OCI-LY1 (cell line): ENCODE measurements around the gene IL31.

Experiments
- H2AFZ ChIP-seq: fragments of 200-600 bp; sonication (generic), shearing (Covaris generic); 2 replicates; pipeline ENCODE4 v1.6.0; 2014; ENCODE audit warnings: antibody characterized with exemption, mild to moderate bottlenecking, low read length
- H3F3A ChIP-seq: fragments of 200-600 bp; sonication (generic), shearing (Covaris generic); 2 replicates; pipeline ENCODE4 v1.6.0; 2014; ENCODE audit warnings: mild to moderate bottlenecking, antibody characterized with exemption, low read length, moderate library complexity; ENCODE audit not compliant: insufficient read depth
- H3K27ac ChIP-seq: fragments of 200-600 bp; sonication (generic); 2 replicates; pipeline ENCODE4 v1.5.1; 2014; ENCODE audit warnings: low read length, mixed run types, mild to moderate bottlenecking, low read depth; ENCODE audit not compliant: poor library complexity, severe bottlenecking
- H3K27me3 ChIP-seq: fragments of 200-600 bp; sonication (generic); 2 replicates; pipeline ENCODE4 v1.6.0; 2014; ENCODE audit warnings: antibody characterized with exemption, mild to moderate bottlenecking, low read length, moderate library complexity; ENCODE audit not compliant: insufficient read depth
- H3K36me3 ChIP-seq: fragments of 200-600 bp; sonication (generic); 2 replicates; pipeline ENCODE4 v1.6.1; 2014; ENCODE audit warnings: mild to moderate bottlenecking, antibody characterized with exemption, low read length, moderate library complexity, mixed read lengths; ENCODE audit not compliant: insufficient read depth
- H3K4me1 ChIP-seq: fragments of 200-600 bp; sonication (generic); 2 replicates; pipeline ENCODE4 v1.5.1; 2014; ENCODE audit warnings: mild to moderate bottlenecking, low read length, moderate library complexity; ENCODE audit not compliant: insufficient read depth, severe bottlenecking
- H3K4me2 ChIP-seq: fragments of 200-600 bp; sonication (generic), shearing (Covaris generic); 2 replicates; pipeline ENCODE4 v1.6.1; 2014; ENCODE audit warnings: low read length
- H3K4me3 ChIP-seq: fragments of 200-600 bp; sonication (generic); 2 replicates; pipeline ENCODE4 v1.5.1; 2014; ENCODE audit warnings: low read length, low read depth, mild to moderate bottlenecking, mixed read lengths; ENCODE audit not compliant: poor library complexity, severe bottlenecking
- H3K79me2 ChIP-seq: fragments of 200-600 bp; shearing (Covaris generic); 2 replicates; pipeline ENCODE4 v1.6.1; 2016; ENCODE audit warnings: mixed run types, low read length, mixed read lengths; ENCODE audit not compliant: insufficient read depth
- H3K9ac ChIP-seq: fragments of 200-600 bp; sonication (generic), shearing (Covaris generic); 2 replicates; pipeline ENCODE4 v1.6.1; 2014; ENCODE audit warnings: mild to moderate bottlenecking, low read length, mixed read lengths
- H3K9me2 ChIP-seq: fragments of 200-600 bp; sonication (generic), shearing (Covaris generic); 2 replicates; pipeline ENCODE4 v1.6.1; 2014; ENCODE audit warnings: low read depth, mild to moderate bottlenecking, low read length, mixed read lengths
- H3K9me3 ChIP-seq: fragments of 200-600 bp; shearing (Covaris generic); 2 replicates; pipeline ENCODE4 v1.6.1; 2014; ENCODE audit warnings: low read length, mixed read lengths
- H4K20me1 ChIP-seq: fragments of 200-600 bp; sonication (generic), shearing (Covaris generic); 2 replicates; pipeline ENCODE4 v1.6.0; 2016; ENCODE audit warnings: mild to moderate bottlenecking, low read length; ENCODE audit not compliant: insufficient read depth
- CTCF ChIP-seq: fragments of 200-600 bp; sonication (generic), shearing (Covaris generic); IDR thresholded peaks from 2 replicates; pipeline ENCODE4 v1.5.1; 2017; ENCODE audit warnings: mild to moderate bottlenecking, antibody characterized with exemption, low read length, moderate library complexity, mixed read lengths
- EZH2 ChIP-seq: fragments of 200-600 bp; sonication (generic), shearing (Covaris generic); IDR thresholded peaks from 2 replicates; pipeline ENCODE4 v1.8.0; 2017; ENCODE audit warnings: borderline replicate concordance, mixed run types, mild to moderate bottlenecking, antibody characterized with exemption, low read length, moderate library complexity, mixed read lengths

IL31 gene

GRCh38 chr12:122192441-122192840, 18.4 kb upstream of the IL31 start:
- Histone ChIP-seq H3K9ac (no peak overlapping the region), H3K79me2 (no peaks in the 10 kb centered on the region), H3K9me3 (peaks cover 16% of the 10 kb centered on the region; the same call in 1 of the 2 replicates), H2AFZ (no peak overlapping the region), H3K27me3 (no peaks in the 10 kb centered on the region; the same call in 1 of the 2 replicates), H3F3A (no peaks in the 10 kb centered on the region), H3K36me3 (peaks cover 6% of the 10 kb centered on the region; the same call in 1 of the 2 replicates), H4K20me1 (no peaks in the 10 kb centered on the region), H3K27ac (no peak overlapping the region), H3K4me1 (peaks cover 7% of the 10 kb centered on the region), H3K4me3 (no peak overlapping the region), H3K4me2 (no peak overlapping the region), H3K9me2 (no peaks in the 10 kb centered on the region)
- no peak for TF ChIP-seq CTCF
- no peak for TF ChIP-seq EZH2

- no peak overlapping the region for H2AFZ ChIP-seq
- no peak overlapping the region for H3K27ac ChIP-seq
- H3K36me3 ChIP-seq, result peaks cover 5% of the 10 kb centered on the region; the same call in 1 of the 2 replicates
- H3K9ac ChIP-seq, result no peak overlapping the region
- H3K9me2 ChIP-seq, result no peaks in the 10 kb centered on the region
- H3K4me1 ChIP-seq, result no peaks in the 10 kb centered on the region
- no peaks in the 10 kb centered on the region for H3F3A ChIP-seq
- no peaks in the 10 kb centered on the region for H4K20me1 ChIP-seq
- no peaks in the 10 kb centered on the region; the same call in 1 of the 2 replicates for H3K27me3 ChIP-seq
- TF ChIP-seq EZH2 (no peak), CTCF (peak; percentile 96)
- H3K79me2 ChIP-seq, result no peaks in the 10 kb centered on the region
- H3K4me2 ChIP-seq, result no peak overlapping the region
- no peak overlapping the region for H3K4me3 ChIP-seq
- H3K9me3 ChIP-seq, result peaks cover 16% of the 10 kb centered on the region; the same call in 1 of the 2 replicates
Measured at GRCh38 chr12:122190842-122191668, 17.0 kb upstream of the IL31 start.

DNA sequence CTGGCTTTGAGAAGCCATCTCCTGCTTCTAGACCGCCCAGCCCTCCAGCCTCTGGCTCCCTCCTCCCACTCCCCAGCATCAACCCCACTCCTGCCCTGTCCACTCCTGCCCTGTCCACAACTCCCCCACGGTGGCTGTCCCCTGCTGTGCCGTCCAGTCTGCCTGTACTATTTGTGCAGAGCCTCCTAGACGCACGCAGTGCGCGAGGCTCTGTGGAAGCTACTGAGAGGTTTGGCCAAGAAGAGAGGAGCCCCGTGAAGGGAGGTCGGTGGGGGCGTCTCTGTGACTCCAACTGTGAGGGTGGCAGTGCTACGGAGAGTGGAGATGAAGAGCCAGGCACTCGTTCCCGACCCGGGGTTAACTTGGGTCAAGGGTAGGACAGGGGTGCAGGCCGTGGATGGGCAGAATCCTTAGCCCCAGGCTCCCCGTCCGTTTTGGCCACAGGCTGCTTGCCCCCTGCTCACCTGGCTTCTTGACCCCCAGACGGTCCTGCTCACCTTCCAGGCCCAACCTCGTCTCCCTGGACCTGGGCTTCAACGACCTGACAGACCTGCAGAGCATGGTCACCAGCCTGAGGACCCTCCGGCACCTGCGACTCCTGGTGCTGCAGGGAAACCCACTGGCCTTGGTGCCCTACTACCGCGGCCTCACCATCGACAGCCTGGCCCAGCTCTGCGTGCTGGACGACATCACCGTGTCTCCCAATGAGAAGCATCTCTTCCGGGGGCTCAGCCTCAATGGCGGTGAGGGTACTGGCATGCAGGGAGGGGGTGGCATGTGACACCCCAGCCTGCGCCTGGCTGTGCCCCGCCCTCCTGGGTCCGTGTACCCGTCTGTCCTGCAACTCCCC, 15.8 kb upstream of the IL31 start:
- no peak overlapping the region for H3K4me2 ChIP-seq
- H3K4me1 ChIP-seq, result peaks cover under 1% of the 10 kb centered on the region
- no peaks in the 10 kb centered on the region for H3K79me2 ChIP-seq
- no peaks in the 10 kb centered on the region for H4K20me1 ChIP-seq
- no peaks in the 10 kb centered on the region for H3K9me2 ChIP-seq
- H3K27me3 ChIP-seq, result peaks cover 3% of the 10 kb centered on the region; the same call in 1 of the 2 replicates
- 0 out of 2 replicates have a peak, but pooled peaks cover 4% of the 10 kb centered on the region for H3K9me3 ChIP-seq
- TF ChIP-seq EZH2 (no peak), CTCF (no peak)
- H3K4me3 ChIP-seq, result no peak overlapping the region
- no peaks in the 10 kb centered on the region for H3F3A ChIP-seq
- no peak overlapping the region for H3K9ac ChIP-seq
- H3K27ac ChIP-seq, result no peak overlapping the region
- H3K36me3 ChIP-seq, result no peaks in the 10 kb centered on the region; the same call in 1 of the 2 replicates
- no peak overlapping the region for H2AFZ ChIP-seq
